Measurements from ENCODE around the gene LASP1NB.

Gene LASP1NB

GRCh38 chr17:38892620-38893019 lies 32.8 kb upstream of the LASP1NB start:
- intact Hi-C loops (cut with DNase I), result no loop called here
- H3K27ac ChIP-seq, result peak overlapping the region in 1 of 5 donors; percentile 27
- no peak for DNase-seq
- H3K27me3 ChIP-seq, result no peaks in the 10 kb centered on the region
- peaks cover 26 to 44% of the 10 kb centered on the region in 2 donors for H3K4me1 ChIP-seq (replicated peaks in 1 of 2)
- H3K4me3 ChIP-seq, result no peak overlapping the region
- no peaks in the 10 kb centered on the region for H3K9me3 ChIP-seq (replicated peaks in 1 of 3)
- WGBS, 4 donors, result 83 to 90% (median 86%) methylated on average over 11 to 13 of the region's 13 CpGs
- H3K36me3 ChIP-seq (replicated peaks in 1 of 2), result peaks cover 0 to 61% of the 10 kb centered on the region in 2 donors
- TF ChIP-seq POLR2A (IDR thresholded peaks at IDR 0.05) (no peak), CTCF (IDR thresholded peaks at IDR 0.05) (no peak)

- DNase-seq, result no peak
- H3K4me3 ChIP-seq, result no peak overlapping the region
- peaks cover 0 to 64% of the 10 kb centered on the region in 2 donors for H3K36me3 ChIP-seq (replicated peaks in 1 of 2)
- peaks cover 30 to 48% of the 10 kb centered on the region in 2 donors for H3K4me1 ChIP-seq (replicated peaks in 1 of 2)
- no peaks in the 10 kb centered on the region for H3K27me3 ChIP-seq
- no peaks in the 10 kb centered on the region for H3K9me3 ChIP-seq (replicated peaks in 1 of 3)
- peak overlapping the region in 2 of 5 donors; percentile 57 to 75 for H3K27ac ChIP-seq
- intact Hi-C loops (cut with DNase I), result no loop called here
- no peak for TF ChIP-seq CTCF (IDR thresholded peaks at IDR 0.05)
- TF ChIP-seq POLR2A (IDR thresholded peaks at IDR 0.05), result no peak
- WGBS, 4 donors, result 68 to 85% (median 74%) methylated on average over 3 to 5 of the region's 5 CpGs
Measured at GRCh38 chr17:38893113-38893512, 32.3 kb upstream of the LASP1NB start.

- TF ChIP-seq CTCF (IDR thresholded peaks at IDR 0.05) (no peak), POLR2A (IDR thresholded peaks at IDR 0.05) (no peak)
- WGBS, 4 donors, result 37 to 57% (median 46%) methylated on average over 1 to 6 of the region's 6 CpGs
- no peak overlapping the region for H3K4me3 ChIP-seq
- peak overlapping the region in 4 of 5 donors; percentile 34 to 75 (median 48) for H3K27ac ChIP-seq
- peaks cover 35 to 53% of the 10 kb centered on the region in 2 donors for H3K4me1 ChIP-seq (replicated peaks in 1 of 2)
- peak in 5 of 7 donors; percentile 38 to 63 (median 53) for DNase-seq
- H3K9me3 ChIP-seq (replicated peaks in 1 of 3), result no peaks in the 10 kb centered on the region
- H3K36me3 ChIP-seq (replicated peaks in 1 of 2), result peaks cover 0 to 64% of the 10 kb centered on the region in 2 donors
- intact Hi-C loops (cut with DNase I), result no loop called here
- no peaks in the 10 kb centered on the region for H3K27me3 ChIP-seq
Measured at GRCh38 chr17:38893607-38894006, 31.8 kb upstream of the LASP1NB start.

GRCh38 chr17:38894276-38894675 lies 31.1 kb upstream of the LASP1NB start:
- H3K27me3 ChIP-seq, result no peaks in the 10 kb centered on the region

More at GRCh38 chr17:38894276-38894675, 31.1 kb upstream of the LASP1NB start:
- WGBS, 4 donors, result 16 to 25% (median 18%) methylated on average over 7 of the region's 7 CpGs
- peak overlapping the region in 3 of 5 donors; percentile 34 to 75 (median 57) for H3K27ac ChIP-seq
- H3K4me3 ChIP-seq, result no peak overlapping the region
- peaks cover 42 to 58% of the 10 kb centered on the region in 2 donors for H3K4me1 ChIP-seq (replicated peaks in 1 of 2)
- peak in 6 of 7 donors; percentile 56 to 74 (median 66) for DNase-seq
- H3K9me3 ChIP-seq (replicated peaks in 1 of 3), result no peaks in the 10 kb centered on the region
- H3K36me3 ChIP-seq (replicated peaks in 1 of 2), result peaks cover 0 to 64% of the 10 kb centered on the region in 2 donors
- intact Hi-C loops (cut with DNase I), result no loop called here
- TF ChIP-seq CTCF (IDR thresholded peaks at IDR 0.05) (no peak), POLR2A (IDR thresholded peaks at IDR 0.05) (no peak)
